ENCODE results near the gene VAMP1.
"Not testable (repeated sequence)": the region's sequence is repeated elsewhere in the genome, so short reads cannot be mapped to it uniquely, and the experiment has no call there.

The VAMP1 gene

GRCh38 chr12:6470375-6471163 lies at the start of gene VAMP1:
Gene VAMP1, minus strand, starts transcription at chr12:6470677. Its CDS starts 146 bp downstream, at chr12:6470531.
- DNase-seq (ENCODE audit: low read depth in 2 of 2), result peak; percentile 89 to 90

GRCh38 chr12:6520186-6520585 lies 49.7 kb upstream of the VAMP1 start:
- DNase-seq (ENCODE audit: low read depth in 2 of 2), result no peak

GRCh38 chr12:6508087-6508486 lies 37.6 kb upstream of the VAMP1 start:
- DNase-seq (ENCODE audit: low read depth in 2 of 2), result no peak

- DNase-seq (ENCODE audit: low read depth in 2 of 2), result no peak
Measured at GRCh38 chr12:6507102-6507998, 36.9 kb upstream of the VAMP1 start.

GRCh38 chr12:6500466-6500865 lies 30.0 kb upstream of the VAMP1 start:
- DNase-seq (ENCODE audit: low read depth in 2 of 2), result no peak

- DNase-seq (ENCODE audit: low read depth in 2 of 2), result not testable (repeated sequence)
Measured at GRCh38 chr12:6497291-6497690, 26.8 kb upstream of the VAMP1 start.

GRCh38 chr12:6494968-6495367 lies 24.5 kb upstream of the VAMP1 start:
- DNase-seq (ENCODE audit: low read depth in 2 of 2), result no peak

- DNase-seq (ENCODE audit: low read depth in 2 of 2), result no peak
Measured at GRCh38 chr12:6494258-6494743, 23.8 kb upstream of the VAMP1 start.

- peak; percentile 76 to 81 for DNase-seq (ENCODE audit: low read depth in 2 of 2)
Measured at GRCh38 chr12:6493497-6494257, 23.2 kb upstream of the VAMP1 start, which contains the start of gene NCAPD2. Gene NCAPD2, plus strand, starts transcription at chr12:6494102. Its CDS starts 997 bp downstream, at chr12:6495099.

- peak; percentile 86 to 96 for DNase-seq (ENCODE audit: low read depth in 2 of 2)
Measured at GRCh38 chr12:6492838-6493496, 22.5 kb upstream of the VAMP1 start, which contains the start of gene MRPL51. Gene MRPL51, minus strand, starts transcription at chr12:6493262. Its CDS starts 126 bp downstream, at chr12:6493136.

GRCh38 chr12:6490673-6491072 lies 20.2 kb upstream of the VAMP1 start:
- DNase-seq (ENCODE audit: low read depth in 2 of 2), result not testable (repeated sequence)

GRCh38 chr12:6489449-6489848 lies 19.0 kb upstream of the VAMP1 start:
- DNase-seq (ENCODE audit: low read depth in 2 of 2), result no peak

GRCh38 chr12:6488240-6488639 lies 17.8 kb upstream of the VAMP1 start:
- DNase-seq (ENCODE audit: low read depth in 2 of 2), result no peak

- DNase-seq (ENCODE audit: low read depth in 2 of 2), result no peak
Measured at GRCh38 chr12:6478416-6478815, 7.9 kb upstream of the VAMP1 start.

GRCh38 chr12:6477601-6478377 lies 7.3 kb upstream of the VAMP1 start:
- DNase-seq (ENCODE audit: low read depth in 2 of 2), result not testable (repeated sequence)

GRCh38 chr12:6476489-6476888 lies 6.0 kb upstream of the VAMP1 start:
- no peak for DNase-seq (ENCODE audit: low read depth in 2 of 2)

GRCh38 chr12:6475233-6475975 lies 4.9 kb upstream of the VAMP1 start:
- DNase-seq (ENCODE audit: low read depth in 2 of 2), result not testable (repeated sequence)

GRCh38 chr12:6472491-6472890 lies 2.0 kb upstream of the VAMP1 start:
- no peak for DNase-seq (ENCODE audit: low read depth in 2 of 2)

GRCh38 chr12:6471989-6472360 lies 1.5 kb upstream of the VAMP1 start:
- no peak for DNase-seq (ENCODE audit: low read depth in 2 of 2)

Data from stimulated activated CD4-positive, alpha-beta T cell treated with anti-CD3 and anti-CD28 coated beads, Interleukin-1b, Interleukin-23, amount 100 ng/mL, for 1 hour (primary cell).